GM19452 (cell line): ENCODE data around the gene CBX8.

Experiments
- ATAC-seq: cut with Tn5 transposase; IDR thresholded peaks from one replicate; pipeline ENCODE4 v1.9.1; 2021; ENCODE audit not compliant: unreplicated experiment

CBX8 gene

DNA sequence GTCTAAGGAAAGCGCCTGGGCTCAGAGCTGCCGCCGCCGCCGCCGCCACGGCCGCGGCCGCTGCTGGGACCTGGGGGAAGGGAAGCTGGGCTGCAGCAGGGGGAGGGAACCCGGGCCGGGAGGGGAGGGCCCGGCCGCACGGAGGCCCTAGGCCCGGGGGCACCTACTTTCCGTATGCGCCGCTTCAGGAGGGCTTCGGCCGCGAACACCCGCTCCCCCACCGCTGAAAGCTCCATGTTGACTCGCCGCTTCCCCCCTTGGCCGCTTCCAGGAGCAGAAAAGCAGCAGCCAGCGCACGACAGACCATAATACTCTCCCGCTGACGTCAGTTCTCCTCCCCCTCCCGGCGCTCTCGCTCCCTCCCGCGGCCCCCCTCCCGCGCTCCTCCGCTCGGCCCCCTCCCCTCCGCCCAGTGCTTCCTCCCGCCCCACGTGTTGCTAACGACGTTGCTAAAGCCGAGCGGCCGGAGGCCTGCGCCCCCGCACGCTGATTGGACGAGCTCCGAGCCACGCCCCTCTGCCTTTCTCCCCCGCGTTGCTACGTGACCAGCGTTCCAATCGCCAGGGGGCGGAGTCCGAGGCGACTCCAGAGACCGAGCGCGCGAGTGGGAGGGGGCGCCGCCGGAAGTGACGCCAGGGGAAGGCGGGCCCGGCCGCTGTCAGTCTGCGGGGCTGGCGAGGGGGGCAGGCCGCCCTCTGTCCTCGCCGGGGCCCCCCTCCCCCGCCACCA lies at the start of gene CBX8:
TSS of gene CBX8 (minus strand) at position 315 of the 729 bp plus-strand sequence. CDS start at position 236, 79 bp downstream.
- peak; percentile 88 for ATAC-seq

DNA sequence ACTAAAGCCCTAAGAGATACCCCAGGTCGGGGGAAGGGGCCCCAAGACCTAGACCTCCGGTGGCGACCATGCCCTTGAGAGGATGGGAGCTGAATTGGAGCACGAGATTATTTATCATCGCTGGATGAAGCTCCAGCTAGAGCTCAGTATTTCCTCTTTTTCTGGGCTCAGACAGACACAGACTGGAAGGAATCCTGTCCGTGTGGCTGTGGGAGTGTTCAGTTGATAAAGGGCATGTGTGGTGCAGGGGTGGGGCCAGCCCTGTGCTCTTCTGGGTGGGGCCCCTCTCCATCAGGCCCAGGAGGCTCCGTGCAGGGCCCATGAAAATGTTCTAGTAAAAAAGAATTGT lies 48.7 kb upstream of the CBX8 start:
- no peak for ATAC-seq

DNA sequence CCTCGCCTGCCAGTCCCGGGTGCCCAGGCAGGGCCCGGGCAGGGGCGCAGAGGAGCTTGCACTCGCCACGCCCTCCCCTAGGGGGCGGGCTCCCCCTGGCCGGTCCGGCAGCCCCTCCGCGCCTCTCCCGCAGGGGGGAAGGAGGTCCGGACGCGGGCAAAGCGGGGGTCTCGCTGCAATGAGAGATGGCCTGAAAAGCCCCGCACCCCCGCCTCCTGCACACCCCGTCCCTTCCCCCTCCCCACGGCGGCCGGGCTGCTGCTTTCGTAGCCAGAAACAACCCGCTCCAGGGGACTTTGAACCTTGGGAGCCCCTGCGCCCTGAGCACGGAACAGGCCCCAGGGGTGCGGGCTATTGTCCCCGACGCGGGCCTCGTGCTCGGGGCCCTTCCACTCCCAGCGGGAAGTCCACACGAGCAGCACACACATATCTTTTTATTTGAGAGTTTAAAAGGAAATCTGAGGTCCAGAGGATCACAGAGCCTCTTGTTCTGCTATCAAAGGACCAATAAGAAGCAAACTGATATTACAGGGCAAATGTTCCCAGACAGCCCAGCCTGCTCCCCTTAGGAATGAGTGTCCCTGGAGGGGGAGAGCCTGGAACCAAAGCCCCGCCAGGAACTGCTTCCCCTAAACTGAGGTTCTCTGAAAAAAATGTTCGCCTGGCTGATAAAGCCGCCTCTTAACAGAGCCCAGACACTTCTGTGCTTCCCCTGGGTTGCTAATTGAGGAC lies 48.2 kb upstream of the CBX8 start:
- ATAC-seq, result no peak

DNA sequence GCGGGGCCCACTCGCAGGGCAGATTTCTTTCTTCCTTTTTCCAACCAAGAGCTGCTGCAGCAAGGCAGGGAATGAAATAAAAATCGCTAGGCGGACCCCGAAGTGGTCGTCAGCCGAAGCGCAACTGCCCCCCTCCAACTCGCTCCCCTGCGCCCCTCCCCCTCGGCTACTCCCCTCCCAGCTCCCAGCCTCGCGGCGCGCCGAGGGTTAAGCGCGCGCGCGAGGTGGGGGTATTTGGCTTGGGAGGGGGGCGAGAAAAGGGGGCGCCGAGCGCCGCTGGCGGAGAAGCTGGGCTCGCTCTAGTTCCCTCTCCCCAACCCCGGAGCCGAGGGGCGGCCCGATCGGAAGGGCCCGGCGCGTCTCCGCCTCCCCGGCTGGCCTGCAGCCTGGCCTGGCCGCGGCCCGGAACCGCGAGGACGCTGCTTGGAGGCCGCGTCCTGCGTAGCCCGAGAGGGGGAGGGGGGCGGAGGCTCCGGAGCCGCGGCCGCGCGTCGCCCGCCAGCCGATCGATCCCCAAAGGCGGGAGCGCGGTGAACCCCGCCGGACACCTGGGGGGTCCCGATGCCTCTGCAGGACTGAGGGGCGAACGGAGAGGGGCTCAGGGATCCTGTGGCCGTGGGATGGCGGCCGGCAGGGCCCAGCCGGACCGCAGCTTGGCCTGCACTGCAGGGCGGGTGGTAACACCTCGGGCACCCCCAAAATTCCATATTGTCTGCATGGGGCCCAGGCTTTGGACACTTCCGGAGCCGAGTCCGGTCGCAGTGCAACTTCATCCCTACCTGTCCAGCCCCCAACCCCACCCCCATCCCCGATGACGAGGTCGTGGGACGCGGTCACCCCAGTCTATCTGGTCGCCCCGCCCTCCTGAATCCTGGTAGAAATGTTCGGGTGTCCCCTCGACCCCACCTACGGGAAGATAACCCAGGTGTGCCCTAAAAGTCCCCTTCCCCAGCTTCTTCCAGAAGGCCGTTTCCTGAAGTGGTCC lies 47.2 kb upstream of the CBX8 start:
- ATAC-seq, result no peak

DNA sequence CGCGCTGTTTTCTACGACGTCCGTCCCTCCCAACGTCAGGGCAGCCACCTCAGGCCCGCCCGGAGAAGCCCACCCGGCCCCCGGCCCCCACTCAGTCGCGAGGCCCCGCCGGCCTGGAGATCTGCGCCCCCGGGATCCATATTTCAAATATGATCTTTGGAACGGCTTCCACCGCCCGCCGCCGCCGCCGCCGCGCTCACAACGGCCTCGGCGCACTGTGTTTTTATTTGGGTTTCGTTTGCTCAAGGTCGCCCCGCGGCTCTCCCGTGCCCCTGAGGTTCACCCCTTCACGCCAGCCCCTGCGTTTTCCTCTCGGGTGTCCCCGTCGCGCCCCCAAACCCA lies 46.6 kb upstream of the CBX8 start:
- no peak for ATAC-seq

DNA sequence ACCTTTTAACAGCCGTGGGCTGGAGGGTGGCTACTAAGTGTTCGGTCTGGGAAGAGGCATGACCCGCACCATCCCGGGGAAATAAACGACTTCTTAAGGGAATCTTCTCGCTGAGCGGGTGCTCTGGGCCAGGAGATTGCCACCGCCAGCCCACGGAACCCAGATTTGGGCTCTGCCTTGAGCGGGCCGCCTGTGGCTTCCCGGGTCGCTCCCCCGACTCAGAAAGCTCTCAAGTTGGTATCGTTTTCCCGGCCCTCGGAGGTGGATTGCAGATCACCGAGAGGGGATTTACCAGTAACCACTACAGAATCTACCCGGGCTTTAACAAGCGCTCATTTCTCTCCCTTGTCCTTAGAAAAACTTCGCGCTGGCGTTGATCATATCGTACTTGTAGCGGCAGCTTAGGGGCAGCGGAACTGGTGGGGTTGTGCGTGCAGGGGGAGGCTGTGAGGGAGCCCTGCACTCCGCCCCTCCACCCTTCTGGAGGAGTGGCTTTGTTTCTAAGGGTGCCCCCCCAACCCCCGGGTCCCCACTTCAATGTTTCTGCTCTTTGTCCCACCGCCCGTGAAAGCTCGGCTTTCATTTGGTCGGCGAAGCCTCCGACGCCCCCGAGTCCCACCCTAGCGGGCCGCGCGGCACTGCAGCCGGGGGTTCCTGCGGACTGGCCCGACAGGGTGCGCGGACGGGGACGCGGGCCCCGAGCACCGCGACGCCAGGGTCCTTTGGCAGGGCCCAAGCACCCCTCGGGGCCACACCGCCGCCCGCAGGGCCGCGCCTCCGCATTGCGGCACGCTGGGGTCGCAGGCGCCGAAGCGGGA lies 46.0 kb upstream of the CBX8 start:
- ATAC-seq, result no peak

DNA sequence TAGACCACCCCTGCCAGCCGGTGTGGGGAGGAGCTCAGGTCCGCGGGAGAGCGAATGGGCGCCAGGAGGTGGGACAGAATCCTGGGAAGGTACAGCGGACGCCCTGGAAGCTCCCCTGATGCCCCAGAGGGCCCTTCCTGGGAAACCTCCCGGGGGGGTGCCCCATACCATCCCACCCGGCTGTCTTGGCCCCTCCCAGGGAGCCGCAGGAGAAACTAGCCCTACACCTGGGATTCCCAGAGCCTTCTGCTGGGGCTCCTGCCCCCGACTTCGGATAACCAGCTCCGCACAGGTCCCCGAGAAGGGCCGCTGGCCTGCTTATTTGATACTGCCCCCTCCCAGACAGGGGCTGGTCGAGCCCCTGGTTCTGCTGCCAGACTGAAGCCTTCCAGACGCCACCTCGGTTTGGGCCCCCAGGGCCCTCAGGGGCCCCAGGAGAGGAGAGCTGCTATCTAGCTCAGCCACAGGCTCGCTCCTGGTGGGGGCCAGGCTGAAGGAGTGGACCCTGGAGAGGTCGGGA lies 45.3 kb upstream of the CBX8 start:
- ATAC-seq, result no peak

DNA sequence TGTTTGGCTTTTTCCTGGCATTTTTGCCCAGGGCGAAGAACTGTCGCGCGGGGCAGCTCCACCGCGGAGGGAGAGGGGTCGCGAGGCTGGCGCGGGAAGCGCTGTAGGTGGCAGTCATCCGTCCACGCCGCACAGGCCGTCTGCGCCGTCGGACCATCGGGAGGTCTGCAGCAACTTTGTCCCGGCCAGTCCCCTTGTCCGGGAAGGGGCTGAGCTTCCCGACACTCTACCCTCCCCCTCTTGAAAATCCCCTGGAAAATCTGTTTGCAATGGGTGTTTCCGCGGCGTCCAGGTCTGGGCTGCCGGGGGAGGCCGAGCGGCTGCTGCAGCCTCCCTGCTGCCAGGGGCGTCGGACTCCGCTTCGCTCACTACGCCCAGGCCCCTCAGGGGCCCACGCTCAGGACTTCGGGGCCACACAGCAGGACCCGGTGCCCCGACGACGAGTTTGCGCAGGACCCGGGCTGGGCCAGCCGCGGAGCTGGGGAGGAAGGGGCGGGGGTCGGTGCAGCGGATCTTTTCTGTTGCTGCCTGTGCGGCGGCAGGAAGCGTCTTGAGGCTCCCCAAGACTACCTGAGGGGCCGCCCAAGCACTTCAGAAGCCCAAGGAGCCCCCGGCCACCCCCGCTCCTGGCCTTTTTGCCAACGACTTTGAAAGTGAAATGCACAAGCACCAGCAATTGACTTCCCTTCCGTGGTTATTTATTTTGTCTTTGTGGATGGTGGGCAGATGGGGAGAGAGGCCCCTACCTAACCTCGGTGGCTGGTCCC lies 44.7 kb upstream of the CBX8 start:
- ATAC-seq, result no peak

DNA sequence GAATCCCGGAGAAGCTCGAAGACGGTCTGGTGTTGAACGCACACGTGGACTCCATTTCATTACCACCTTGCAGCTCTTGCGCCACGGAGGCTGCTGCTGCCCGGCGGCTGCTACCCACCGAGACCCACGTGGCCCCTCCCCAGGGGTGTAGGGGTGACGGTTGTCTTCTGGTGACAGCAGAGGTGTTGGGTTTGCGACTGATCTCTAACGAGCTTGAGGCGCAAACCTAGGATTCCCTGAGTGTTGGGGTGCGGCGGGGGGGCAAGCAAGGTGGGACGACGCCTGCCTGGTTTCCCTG lies 44.1 kb upstream of the CBX8 start:
- no peak for ATAC-seq

DNA sequence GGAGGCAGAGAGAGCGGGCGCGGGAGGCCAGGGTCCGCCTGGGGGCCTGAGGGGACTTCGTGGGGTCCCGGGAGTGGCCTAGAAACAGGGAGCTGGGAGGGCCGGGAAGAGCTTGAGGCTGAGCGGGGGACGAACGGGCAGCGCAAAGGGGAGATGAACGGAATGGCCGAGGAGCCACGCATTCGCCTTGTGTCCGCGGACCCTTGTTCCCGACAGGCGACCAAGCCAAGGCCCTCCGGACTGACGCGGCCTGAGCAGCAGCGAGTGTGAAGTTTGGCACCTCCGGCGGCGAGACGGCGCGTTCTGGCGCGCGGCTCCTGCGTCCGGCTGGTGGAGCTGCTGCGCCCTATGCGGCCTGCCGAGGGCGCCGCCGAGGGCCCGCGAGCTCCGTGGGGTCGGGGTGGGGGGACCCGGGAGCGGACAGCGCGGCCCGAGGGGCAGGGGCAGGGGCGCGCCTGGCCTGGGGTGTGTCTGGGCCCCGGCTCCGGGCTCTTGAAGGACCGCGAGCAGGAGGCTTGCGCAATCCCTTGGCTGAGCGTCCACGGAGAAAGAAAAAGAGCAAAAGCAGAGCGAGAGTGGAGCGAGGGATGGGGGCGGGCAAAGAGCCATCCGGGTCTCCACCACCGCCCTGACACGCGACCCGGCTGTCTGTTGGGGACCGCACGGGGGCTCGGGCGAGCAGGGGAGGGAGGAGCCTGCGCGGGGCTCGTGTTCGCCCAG lies 43.6 kb upstream of the CBX8 start:
- no peak for ATAC-seq

DNA sequence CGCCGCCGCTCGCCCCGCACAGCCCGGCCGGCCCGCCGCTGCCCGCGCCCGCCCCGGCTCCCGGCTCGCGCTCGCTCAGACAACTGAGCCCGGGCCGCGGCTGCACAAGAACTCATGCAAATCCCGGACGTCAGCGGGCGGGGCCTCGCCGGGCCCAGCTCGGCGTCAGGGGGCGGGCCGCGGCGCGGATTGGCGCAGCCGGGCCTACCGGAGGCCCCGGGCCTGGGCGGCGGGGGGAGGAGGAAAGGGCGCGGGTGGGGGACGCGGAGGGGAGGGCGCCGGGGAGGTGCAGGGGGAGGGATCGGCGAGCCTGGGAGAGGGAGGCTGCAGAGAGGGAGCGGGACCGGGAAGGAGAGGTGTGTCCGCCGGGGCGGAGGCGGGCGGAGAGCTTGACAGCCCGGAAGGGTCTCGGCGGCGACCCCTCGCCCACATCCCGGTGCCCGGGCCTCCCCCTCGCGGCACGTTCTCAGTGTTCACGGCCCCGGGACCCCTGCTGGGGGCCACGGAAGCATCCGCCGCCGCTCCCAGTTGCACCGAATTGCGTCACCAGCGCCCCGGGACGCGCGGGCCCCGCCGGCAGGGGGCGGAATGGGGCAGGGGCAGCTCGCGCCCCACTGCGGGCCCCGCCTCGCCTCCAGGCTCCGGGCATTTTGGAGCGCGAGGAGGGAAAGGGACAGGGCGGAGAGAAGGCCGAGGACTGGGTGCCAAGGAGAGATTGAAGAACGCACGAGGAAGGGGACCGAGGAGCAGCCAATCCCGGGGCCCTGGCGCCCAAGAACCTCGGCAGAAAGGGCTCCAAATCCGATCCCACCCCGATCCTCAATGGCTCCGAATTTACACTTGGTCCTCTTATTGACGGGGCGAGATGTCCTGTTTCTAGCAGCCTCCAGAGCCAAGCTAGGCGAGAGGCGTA lies 42.7 kb upstream of the CBX8 start, which contains the start of gene CBX4:
TSS of gene CBX4 (minus strand) at position 85 of the 913 bp plus-strand sequence. CDS start 189 bp downstream, outside the sequence.
- ATAC-seq, result peak; percentile 62

DNA sequence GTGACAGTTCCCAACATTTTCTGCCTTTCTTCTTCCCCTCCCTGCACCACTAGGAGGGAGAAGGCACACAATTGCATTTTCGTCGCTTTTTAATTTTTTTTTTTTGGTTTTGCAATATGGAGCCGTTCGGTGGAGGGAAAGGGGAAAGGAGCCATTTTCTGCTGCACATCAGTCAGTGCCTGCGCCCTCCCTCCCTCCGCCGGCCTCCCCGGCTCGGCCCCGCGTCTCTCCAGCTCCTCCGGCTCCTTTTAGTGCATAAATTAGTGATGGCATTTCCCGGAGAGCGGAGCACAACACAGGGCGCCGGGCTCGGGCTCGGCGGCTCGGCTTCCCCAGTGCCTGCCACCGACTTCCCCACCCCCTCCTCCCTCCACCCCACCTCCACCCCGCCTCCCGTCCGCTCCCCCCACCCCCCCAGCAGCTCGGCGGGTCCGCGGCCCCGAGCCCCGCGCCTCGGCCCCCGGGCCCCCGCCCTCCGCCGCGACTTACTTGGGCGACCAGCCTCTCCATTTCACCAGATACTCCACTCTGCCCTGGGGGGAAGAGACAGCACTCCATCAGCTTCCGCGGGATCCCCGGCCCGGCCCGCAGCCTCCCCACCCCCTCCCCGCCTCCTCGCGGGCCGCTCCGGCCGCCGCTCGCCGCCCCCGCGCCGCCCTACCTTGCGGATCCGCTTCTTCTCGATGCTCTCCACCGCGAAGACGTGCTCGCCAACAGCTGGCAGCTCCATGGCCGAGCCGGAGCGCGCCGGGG lies 41.8 kb upstream of the CBX8 start:
- peak; percentile 12 for ATAC-seq

DNA sequence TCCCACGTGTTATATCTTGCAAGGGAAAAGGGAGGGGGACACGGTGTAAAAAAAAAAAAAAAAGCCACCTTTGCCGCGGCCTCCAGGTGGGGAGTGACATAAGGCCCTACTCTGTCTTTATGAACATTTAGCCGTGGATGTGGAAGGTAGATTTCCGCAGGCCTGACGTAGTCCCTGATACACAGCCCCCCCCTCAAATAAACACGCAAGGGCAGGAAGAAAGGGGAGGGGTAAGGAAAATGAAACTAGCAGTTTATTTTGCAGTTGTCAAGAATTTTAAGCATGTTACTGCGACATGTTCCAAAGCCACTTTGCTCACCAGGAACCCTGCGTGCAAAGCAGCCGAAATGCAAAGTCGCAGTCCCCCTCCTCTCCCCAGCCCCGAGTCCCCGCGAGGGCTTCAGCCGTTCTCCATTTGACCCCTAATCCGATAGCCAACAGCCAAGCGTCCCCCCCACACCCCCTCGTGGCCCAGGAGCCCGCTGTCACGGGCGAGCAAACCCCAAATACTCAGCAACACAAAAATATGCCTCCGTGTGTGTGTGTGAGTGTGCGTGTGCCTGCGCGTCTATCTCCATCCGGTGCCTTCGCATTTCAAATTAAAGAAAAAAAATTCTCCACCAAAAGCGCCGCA lies 41.1 kb upstream of the CBX8 start:
- ATAC-seq, result no peak

DNA sequence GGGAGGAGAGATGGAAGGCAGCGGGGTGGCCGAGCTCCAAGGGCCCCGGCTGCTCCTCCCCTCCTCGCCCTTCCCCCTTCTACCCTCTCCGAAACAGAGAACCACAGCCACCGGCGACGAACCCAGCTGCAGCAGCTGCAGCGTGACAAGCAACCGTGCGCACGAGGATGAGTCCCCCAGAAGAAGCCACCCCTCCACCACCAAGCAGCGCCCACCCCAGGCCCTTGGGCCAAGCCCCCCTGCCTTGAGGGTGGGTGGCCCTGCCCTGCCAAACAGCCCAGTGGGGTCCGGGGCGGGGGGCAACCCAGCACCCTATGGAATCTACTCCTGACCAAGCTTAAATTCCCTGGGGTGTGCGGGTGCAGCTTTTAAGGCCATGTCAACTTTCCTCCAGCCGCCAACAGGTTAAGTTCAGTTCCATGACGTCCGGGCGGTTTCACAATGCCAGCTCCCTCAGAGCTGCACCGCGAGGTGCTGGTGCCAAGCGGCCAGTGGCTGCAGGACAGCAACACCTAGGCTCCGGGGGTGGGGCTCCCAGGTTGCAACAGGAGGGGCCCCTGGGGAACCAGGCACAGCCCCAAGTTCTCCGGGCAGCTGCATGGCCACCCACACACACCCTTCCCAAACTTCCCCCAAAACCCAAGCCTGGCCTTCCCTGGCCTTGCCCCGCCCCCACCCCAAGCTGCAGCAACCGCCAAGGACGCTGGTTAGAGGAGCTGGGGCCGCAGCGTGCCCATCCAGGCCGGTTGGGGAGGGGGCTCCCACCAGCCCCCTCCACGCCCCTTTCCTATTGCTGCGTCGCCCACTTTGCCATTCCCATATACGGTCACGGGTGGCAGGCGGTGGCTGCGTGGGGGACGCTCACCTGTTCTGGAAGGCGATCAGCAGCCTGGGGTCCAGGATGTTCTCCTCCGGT lies 40.4 kb upstream of the CBX8 start:
- no peak for ATAC-seq

DNA sequence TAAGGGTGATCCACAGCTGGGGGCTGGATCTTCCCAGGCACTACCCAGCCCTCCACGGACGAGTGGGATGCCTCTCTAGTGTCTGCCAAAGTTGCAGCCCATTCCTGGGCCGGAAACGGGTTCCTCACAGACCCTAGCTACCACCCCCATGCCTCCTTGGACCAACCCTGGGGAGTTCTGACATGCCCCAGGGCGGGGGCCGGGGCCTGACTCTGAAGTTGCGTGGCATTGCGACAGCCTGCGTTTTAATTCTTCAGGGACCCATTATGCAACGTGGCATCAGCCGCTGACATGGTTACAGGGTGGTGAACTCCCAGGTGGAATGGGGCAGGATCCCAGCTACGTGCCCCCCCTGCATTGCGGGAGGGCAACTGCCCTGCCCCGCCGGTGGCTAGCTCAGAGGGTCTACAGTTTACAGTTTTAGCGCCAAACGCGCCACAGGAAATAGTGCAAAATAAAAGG lies 39.7 kb upstream of the CBX8 start:
- no peak for ATAC-seq
